ENCODE results near the gene IMMP2L. TPM values are rescaled to one million over a fixed set of nuclear protein-coding genes. Genes with fewer than 3 reads are reported as not detected.

IMMP2L gene
- total RNA-seq, 1 experiment from 2014 or later: 8.6 TPM

- ChIA-PET POLR2A (ENCODE audit: unreplicated experiment) (no interaction called here), CTCF (no interaction called here)
- Histone ChIP-seq H3K4me2 (ENCODE audit: low read length) (no peak overlapping the region), H3K36me3 (ENCODE audit: low read depth, low read length) (no peaks in the 10 kb centered on the region), H3K4me3 (ENCODE audit: low read length) (no peak overlapping the region), H3K27ac (ENCODE audit: low read length) (no peak overlapping the region), H4K20me1 (ENCODE audit: low read length) (no peaks in the 10 kb centered on the region), H2AFZ (ENCODE audit: low read length) (no peak overlapping the region), H3K4me1 (ENCODE audit: insufficient read depth, low read length) (no peaks in the 10 kb centered on the region), H3K79me2 (ENCODE audit: low read length) (no peaks in the 10 kb centered on the region), H3K27me3 (ENCODE audit: low read length) (no peaks in the 10 kb centered on the region), H3F3A (ENCODE audit: low read length, unreplicated experiment) (no peaks in the 10 kb centered on the region), H3K9me2 (replicated peaks; ENCODE audit: low read length) (no peaks in the 10 kb centered on the region), H3K9me3 (ENCODE audit: low read length) (no peaks in the 10 kb centered on the region), H3K9ac (ENCODE audit: low read length) (no peak overlapping the region)
- TF ChIP-seq CTCF (conservative IDR thresholded peaks at IDR 0.05; ENCODE audit: low read depth, low read length): no peak
- no peak for TF ChIP-seq EZH2phosphoT487 (IDR thresholded peaks at IDR 0.05; ENCODE audit: borderline replicate concordance, low read length)
- no peak for TF ChIP-seq EZH2 (IDR thresholded peaks at IDR 0.05; ENCODE audit: low read length, unreplicated experiment)
- no peak for ATAC-seq
- no TSS peak for BruUV-seq (replicated peaks)
- intact Hi-C loops (cut with micrococcal nuclease): no loop called here
- DNase-seq: no peak
Measured at GRCh38 chr7:110894111-110894510, 668.2 kb downstream of the IMMP2L start.

DNA sequence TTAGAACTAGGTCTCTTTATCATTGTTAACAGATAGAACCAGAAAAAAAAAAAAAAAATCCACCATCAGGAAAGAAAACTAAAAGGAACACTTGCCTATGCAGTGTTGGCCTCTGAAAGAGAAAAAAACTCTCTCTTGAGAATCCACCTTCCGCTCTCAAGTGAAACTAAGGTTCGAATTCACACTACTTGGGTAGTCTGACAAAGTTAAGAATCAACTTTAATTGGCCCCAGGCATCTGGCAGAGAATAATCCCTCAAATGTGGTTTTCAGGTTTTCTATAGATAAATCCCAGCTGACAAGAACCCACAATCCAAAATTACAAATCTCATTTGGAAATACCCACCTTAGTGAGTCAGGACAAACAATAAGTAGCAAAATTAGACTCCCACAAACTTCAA lies 671.1 kb downstream of the IMMP2L start:
- intact Hi-C loops (cut with micrococcal nuclease): no loop called here
- TF ChIP-seq EZH2phosphoT487 (IDR thresholded peaks at IDR 0.05; ENCODE audit: borderline replicate concordance, low read length) (no peak), CTCF (conservative IDR thresholded peaks at IDR 0.05; ENCODE audit: low read depth, low read length) (no peak), EZH2 (IDR thresholded peaks at IDR 0.05; ENCODE audit: low read length, unreplicated experiment) (no peak)
- CTCF ChIA-PET: no interaction called here

DNA sequence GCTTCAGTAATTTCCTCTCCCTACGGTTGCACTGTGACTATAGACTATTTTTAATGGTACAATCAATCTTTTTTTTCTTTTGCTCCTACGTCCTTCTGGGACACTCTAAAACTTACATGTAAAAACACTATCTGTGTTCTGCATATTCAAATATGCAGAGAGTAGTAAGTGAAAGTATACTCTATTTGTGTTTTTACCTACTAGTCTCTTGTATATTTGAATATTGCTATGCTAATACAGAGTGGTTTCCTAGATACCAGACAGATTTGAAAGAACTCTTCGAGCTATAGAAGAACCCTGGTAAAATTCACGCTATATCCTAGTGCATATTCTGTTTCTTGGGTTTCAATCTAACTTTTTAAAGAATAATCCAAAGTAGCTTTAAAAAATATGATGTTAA lies 672.2 kb downstream of the IMMP2L start:
- ATAC-seq (no peak), DNase-seq (no peak)
- H3K79me2 ChIP-seq (ENCODE audit: low read length): no peaks in the 10 kb centered on the region
- H3K27me3 ChIP-seq (ENCODE audit: low read length): no peaks in the 10 kb centered on the region
- no peaks in the 10 kb centered on the region for H3K36me3 ChIP-seq (ENCODE audit: low read depth, low read length)
- TF ChIP-seq EZH2phosphoT487 (IDR thresholded peaks at IDR 0.05; ENCODE audit: borderline replicate concordance, low read length): no peak
- no peak for TF ChIP-seq EZH2 (IDR thresholded peaks at IDR 0.05; ENCODE audit: low read length, unreplicated experiment)
- TF ChIP-seq CTCF (conservative IDR thresholded peaks at IDR 0.05; ENCODE audit: low read depth, low read length): no peak
- no peak overlapping the region for H3K4me2 ChIP-seq (ENCODE audit: low read length)
- H3K4me1 ChIP-seq (ENCODE audit: insufficient read depth, low read length): no peaks in the 10 kb centered on the region
- no peak overlapping the region for H3K27ac ChIP-seq (ENCODE audit: low read length)
- no peaks in the 10 kb centered on the region for H3K9me3 ChIP-seq (ENCODE audit: low read length)
- no TSS peak for BruUV-seq (replicated peaks)
- intact Hi-C loops (cut with micrococcal nuclease): no loop called here
- H3F3A ChIP-seq (ENCODE audit: low read length, unreplicated experiment): no peaks in the 10 kb centered on the region
- no peak overlapping the region for H2AFZ ChIP-seq (ENCODE audit: low read length)
- no peak overlapping the region for H3K4me3 ChIP-seq (ENCODE audit: low read length)
- no peak overlapping the region for H3K9ac ChIP-seq (ENCODE audit: low read length)
- ChIA-PET POLR2A (ENCODE audit: unreplicated experiment) (no interaction called here), CTCF (no interaction called here)
- H3K9me2 ChIP-seq (replicated peaks; ENCODE audit: low read length): no peaks in the 10 kb centered on the region
- H4K20me1 ChIP-seq (ENCODE audit: low read length): no peaks in the 10 kb centered on the region

More for the DNA sequence above, 671.1 kb downstream of the IMMP2L start:
- no peaks in the 10 kb centered on the region for H3K79me2 ChIP-seq (ENCODE audit: low read length)
- H4K20me1 ChIP-seq (ENCODE audit: low read length): no peaks in the 10 kb centered on the region
- H3K4me1 ChIP-seq (ENCODE audit: insufficient read depth, low read length): no peaks in the 10 kb centered on the region
- H3K27me3 ChIP-seq (ENCODE audit: low read length): no peaks in the 10 kb centered on the region
- H3K9ac ChIP-seq (ENCODE audit: low read length): no peak overlapping the region
- no peak overlapping the region for H3K4me3 ChIP-seq (ENCODE audit: low read length)
- POLR2A ChIA-PET (ENCODE audit: unreplicated experiment): no interaction called here
- no TSS peak for BruUV-seq (replicated peaks)
- no peak for ATAC-seq
- H3K27ac ChIP-seq (ENCODE audit: low read length): no peak overlapping the region
- H3F3A ChIP-seq (ENCODE audit: low read length, unreplicated experiment): no peaks in the 10 kb centered on the region
- DNase-seq: no peak
- H3K9me2 ChIP-seq (replicated peaks; ENCODE audit: low read length): no peaks in the 10 kb centered on the region
- H3K36me3 ChIP-seq (ENCODE audit: low read depth, low read length): no peaks in the 10 kb centered on the region
- H3K9me3 ChIP-seq (ENCODE audit: low read length): no peaks in the 10 kb centered on the region
- no peak overlapping the region for H2AFZ ChIP-seq (ENCODE audit: low read length)
- H3K4me2 ChIP-seq (ENCODE audit: low read length): no peak overlapping the region
